H1 (cell line): ENCODE measurements around the gene SGMS2. TPM values are rescaled to one million over a fixed set of nuclear protein-coding genes. Genes with fewer than 3 reads are reported as not detected.

Experiments
- CTCF ChIA-PET: fragments of 300-600 bp; sonication (Branson Sonifier 250); formaldehyde crosslinking; loops from one replicate; lab custom pipeline; 2021; ENCODE audit not compliant: partially characterized antibody; lab: Charles Lee
- POLR2A ChIA-PET: fragments of 300-600 bp; sonication (Branson Sonifier 250); formaldehyde crosslinking; loops from one replicate; lab custom pipeline; 2021; ENCODE audit warnings: inconsistent platforms; ENCODE audit not compliant: partially characterized antibody; lab: Charles Lee
- DNase-seq, 2 experiments: peaks; one replicate each; pipeline versions ENCODE4 v3.0.0 to v3.0.0-alpha.2; 2010 to 2022; ENCODE audit warnings: low spot score in 2 of 2, low read depth in 1 of 2, mixed read lengths in 1 of 2
- FAIRE-seq: peaks from 2 replicates; lab custom pipeline; 2011; peaks lifted over from hg19 to GRCh38; lab: Jason Lieb, UNC
- H2AFZ ChIP-seq: 2 replicates; pipeline ENCODE4 v1.8.1; 2012; ENCODE audit warnings: low read length, inconsistent platforms
- H2AK5ac ChIP-seq: 2 replicates; pipeline ENCODE4 v1.6.1; 2013; ENCODE audit warnings: low read depth, low read length
- H2BK120ac ChIP-seq: replicated peaks from 2 replicates; pipeline ENCODE3; 2013; ENCODE audit warnings: low read depth, low read length, inconsistent platforms
- H2BK12ac ChIP-seq: 2 replicates; pipeline ENCODE4 v1.6.1; 2013; ENCODE audit warnings: low read depth, low read length
- H2BK15ac ChIP-seq: 2 replicates; pipeline ENCODE4 v1.6.1; 2013; ENCODE audit warnings: low read length
- H2BK20ac ChIP-seq: 2 replicates; pipeline ENCODE4 v1.6.1; 2013; ENCODE audit warnings: low read length
- H2BK5ac ChIP-seq: 2 replicates; pipeline ENCODE4 v1.6.1; 2013; ENCODE audit warnings: low read depth, low read length
- H3K14ac ChIP-seq: 2 replicates; pipeline ENCODE4 v1.6.1; 2013; ENCODE audit warnings: inconsistent platforms; ENCODE audit not compliant: insufficient read length
- H3K18ac ChIP-seq: 2 replicates; pipeline ENCODE4 v1.6.1; 2013; ENCODE audit warnings: low read length; ENCODE audit errors: extremely low read depth
- H3K23ac ChIP-seq: 2 replicates; pipeline ENCODE4 v1.6.1; 2013; ENCODE audit warnings: inconsistent platforms; ENCODE audit not compliant: insufficient read length
- H3K23me2 ChIP-seq: 2 replicates; pipeline ENCODE4 v1.6.1; 2013; ENCODE audit warnings: low read depth, low read length
- H3K27ac ChIP-seq: 2 replicates; pipeline ENCODE4 v1.6.1; 2011; ENCODE audit warnings: low read depth, low read length, inconsistent platforms
- H3K27me3 ChIP-seq, 4 experiments: replicated peaks in 1 of 4; 1 replicate in 1 of 4; 2 replicates in 3 of 4; pipeline versions ENCODE4 v1.6.1 to v1.8.1; 2011 to 2013; ENCODE audit warnings: low read length in 3 of 4, mild to moderate bottlenecking in 3 of 4, inconsistent platforms in 2 of 4, mixed read lengths in 2 of 4, moderate library complexity in 1 of 4; ENCODE audit not compliant: control insufficient read depth in 3 of 4, insufficient read depth in 3 of 4; ENCODE audit errors: extremely low read depth in 1 of 4
- H3K36me3 ChIP-seq, 4 experiments: 2 replicates each; pipeline versions ENCODE4 v1.6.1 to v1.8.1; 2011 to 2013; ENCODE audit warnings: mild to moderate bottlenecking in 4 of 4, low read length in 3 of 4, moderate library complexity in 2 of 4, control low read depth in 1 of 4, inconsistent platforms in 1 of 4; ENCODE audit not compliant: insufficient read depth in 4 of 4, control insufficient read depth in 2 of 4
- H3K4ac ChIP-seq: replicated peaks from 2 replicates; pipeline ENCODE3; 2013; ENCODE audit warnings: low read length, low read depth, mixed read lengths, inconsistent platforms; ENCODE audit not compliant: insufficient read length
- H3K4me1 ChIP-seq, 4 experiments: replicated peaks in 1 of 4; 1 replicate in 1 of 4; 2 replicates in 3 of 4; pipeline versions ENCODE4 v1.6.1 to v1.8.1; 2011 to 2013; ENCODE audit warnings: low read length in 3 of 4, inconsistent platforms in 2 of 4, mixed read lengths in 1 of 4; ENCODE audit not compliant: insufficient read depth in 4 of 4, control insufficient read depth in 3 of 4
- H3K4me2 ChIP-seq, 2 experiments: 2 replicates each; pipeline versions ENCODE4 v1.6.1 to v1.8.1; 2011 to 2013; ENCODE audit warnings: low read depth in 2 of 2, low read length in 2 of 2, control low read depth in 1 of 2, inconsistent platforms in 1 of 2, mild to moderate bottlenecking in 1 of 2; ENCODE audit not compliant: insufficient read depth in 1 of 2
- H3K4me3 ChIP-seq, 4 experiments: fragments of 200-600, 300-600 bp in 1 of 4; sonication (generic), shearing (Covaris generic), sonication (Bioruptor Twin) in 1 of 4; 2 replicates each; pipeline versions ENCODE4 v1.5.1 to v1.8.1; 2011 to 2016; ENCODE audit warnings: low read length in 4 of 4, low read depth in 3 of 4, control low read depth in 2 of 4, inconsistent platforms in 2 of 4, mild to moderate bottlenecking in 2 of 4, mixed read lengths in 1 of 4, moderate library complexity in 1 of 4; ENCODE audit not compliant: insufficient read depth in 2 of 4; ENCODE audit errors: extremely low read depth in 1 of 4
- H3K56ac ChIP-seq: replicated peaks from 2 replicates; pipeline ENCODE3; 2013; ENCODE audit warnings: low read depth, mild to moderate bottlenecking, mixed read lengths, low read length, inconsistent platforms; ENCODE audit not compliant: insufficient read length
- H3K79me1 ChIP-seq: 2 replicates; pipeline ENCODE4 v1.6.1; 2013; ENCODE audit warnings: low read depth, low read length, control low read depth
- H3K79me2 ChIP-seq, 2 experiments: 2 replicates each; pipeline versions ENCODE4 v1.6.1 to v1.8.1; 2012 to 2013; ENCODE audit warnings: low read length in 2 of 2, mild to moderate bottlenecking in 2 of 2, inconsistent platforms in 1 of 2; ENCODE audit not compliant: insufficient read depth in 2 of 2, control insufficient read depth in 1 of 2
- H3K9ac ChIP-seq, 4 experiments: replicated peaks in 1 of 4; 1 replicate in 1 of 4; 2 replicates in 3 of 4; pipeline versions ENCODE4 v1.6.1 to v1.8.1; 2011 to 2013; ENCODE audit warnings: low read depth in 3 of 4, low read length in 3 of 4, control low read depth in 2 of 4, mild to moderate bottlenecking in 2 of 4, moderate library complexity in 2 of 4, inconsistent platforms in 1 of 4; ENCODE audit errors: extremely low read depth in 1 of 4
- H3K9me3 ChIP-seq, 2 experiments: 2 replicates each; pipeline versions ENCODE4 v1.6.1 to v1.8.1; 2012 to 2013; ENCODE audit warnings: mild to moderate bottlenecking in 2 of 2, moderate library complexity in 2 of 2, control low read depth in 1 of 2, inconsistent platforms in 1 of 2, low read depth in 1 of 2, low read length in 1 of 2, mixed read lengths in 1 of 2; ENCODE audit not compliant: insufficient read depth in 2 of 2
- H4K20me1 ChIP-seq, 2 experiments: replicated peaks in 1 of 2; 2 replicates each; pipeline versions ENCODE3 to v1.8.1; 2011 to 2013; ENCODE audit warnings: inconsistent platforms in 2 of 2, low read length in 2 of 2, mild to moderate bottlenecking in 1 of 2; ENCODE audit not compliant: insufficient read depth in 2 of 2, control insufficient read depth in 1 of 2
- H4K5ac ChIP-seq: 2 replicates; pipeline ENCODE4 v1.6.1; 2013; ENCODE audit warnings: low read length, low read depth, mixed read lengths, inconsistent platforms; ENCODE audit not compliant: insufficient read length
- H4K8ac ChIP-seq: 2 replicates; pipeline ENCODE4 v1.8.0; 2013; ENCODE audit warnings: mild to moderate bottlenecking, moderate library complexity, low read length, inconsistent platforms; ENCODE audit not compliant: insufficient read depth; ENCODE audit errors: extremely low read depth
- H4K91ac ChIP-seq: replicated peaks from 2 replicates; pipeline ENCODE3; 2013; ENCODE audit warnings: low read length, mixed read lengths, inconsistent platforms; ENCODE audit not compliant: insufficient read length
- CREB1 ChIP-seq: IDR thresholded peaks from 2 replicates; pipeline ENCODE4 v1.6.1; 2012; ENCODE audit warnings: inconsistent platforms
- EGR1 ChIP-seq: IDR thresholded peaks from 2 replicates; pipeline ENCODE4 v1.6.1; 2011; ENCODE audit warnings: low read depth, low read length, borderline replicate concordance
- JUND ChIP-seq: IDR thresholded peaks from 2 replicates; pipeline ENCODE4 v1.6.1; 2011; ENCODE audit warnings: mild to moderate bottlenecking, improper control_type of control experiment, low read length
- KDM4A ChIP-seq: IDR thresholded peaks from one replicate; pipeline ENCODE4 v1.7.1; 2012; ENCODE audit warnings: low read depth, mild to moderate bottlenecking, moderate library complexity, low read length, inconsistent platforms; ENCODE audit not compliant: severe bottlenecking
- RNF2 ChIP-seq: fragments of 200-900, 300-1000 bp; sonication (generic); IDR thresholded peaks from 2 replicates; pipeline ENCODE4 v1.7.1; 2016; ENCODE audit warnings: borderline replicate concordance, low read depth, mild to moderate bottlenecking, antibody characterized with exemption, low read length; ENCODE audit not compliant: poor library complexity, severe bottlenecking; ENCODE audit errors: missing control alignments
- TAF1 ChIP-seq: IDR thresholded peaks from 2 replicates; pipeline ENCODE4 v1.6.1; 2011; ENCODE audit warnings: mild to moderate bottlenecking, low read depth, low read length
- TEAD4 ChIP-seq: IDR thresholded peaks from 2 replicates; pipeline ENCODE4 v1.6.1; 2012; ENCODE audit warnings: low read depth, low read length, inconsistent platforms, mixed read lengths
- WGBS, 2 experiments: shearing (Covaris generic) in 1 of 2; methylation state at CpG; one replicate each; pipeline versions ENCODE4 v1.1.6 to v1.1.7; 2013 to 2015; ENCODE audit warnings: low lambda C conversion rate in 2 of 2, mixed read lengths in 2 of 2, inconsistent platforms in 1 of 2, low coverage in 1 of 2, missing lambda C conversion rate in 1 of 2; ENCODE audit not compliant: insufficient replicate concordance in 2 of 2, insufficient coverage in 1 of 2, insufficient read length in 1 of 2; ENCODE audit errors: extremely low coverage in 1 of 2, missing lambda C conversion rate in 1 of 2; 5-methylcytosine and 5-hydroxymethylcytosine counted together
- long read RNA-seq, 2 experiments: library from RNA in 1 of 2; library from capped mRNA in 1 of 2; stranded (forward); transcript quantifications; one replicate each; pipeline ENCODE4 v2.0.0, GENCODE V29; 2021; ENCODE audit warnings: inconsistent platforms in 1 of 2
- polyA minus RNA-seq, 3 experiments: library from RNA; depleted of rRNA, polyadenylated mRNA; stranded (reverse); fragments of >200 nt; gene quantifications; 1 replicate in 2 of 3; 2 replicates in 1 of 3; pipeline ENCODE4 v1.2.3, GENCODE V29; 2011
- polyA plus RNA-seq, 7 experiments: library from polyadenylated mRNA; depleted of rRNA in 3 of 7; stranded (reverse) in 5 of 7; unstranded in 2 of 7; fragments of >200 nt in 5 of 7; fragments of 200-250 nt in 2 of 7; gene quantifications; 1 replicate in 5 of 7; 2 replicates in 1 of 7; 4 replicates in 1 of 7; pipeline versions ENCODE4 v1.2.1 to v1.2.3, GENCODE V29; 2011 to 2013; ENCODE audit warnings: missing spikeins in 2 of 7, mixed read lengths in 2 of 7
- total RNA-seq: library from RNA; stranded (reverse); fragmentation: NEBNext Ultra II Directional; extraction: Animal tissue kit (Norgen Biotek cat#: 25700); gene quantifications from 2 replicates; pipeline ENCODE4 v1.2.1, GENCODE V29; 2021
- TF ChIP-seq, protein P1 (sequence below): IDR thresholded peaks from 2 replicates; pipeline ENCODE4 v1.6.1; 2012; ENCODE audit warnings: inconsistent platforms

The SGMS2 gene
- 0.04 and 0.73 TPM in 2 replicates for total RNA-seq
- polyA plus RNA-seq (2011; rRNA removed): 0.85 and 1.3 TPM in 2 replicates
- 0.53 TPM for polyA plus RNA-seq (2011; cell fraction: cytosol; rRNA removed)
- 0.67 TPM for polyA plus RNA-seq (2011; cell fraction: nucleus; rRNA removed)
- 0.31 to 0.73 TPM (median 0.40 TPM) in 4 replicates for polyA plus RNA-seq (2012, experiment 1 of 2)
- not detected for polyA plus RNA-seq (2012, experiment 2 of 2)
- polyA plus RNA-seq (2013, experiment 1 of 2): 0.26 TPM
- 0.26 TPM for polyA plus RNA-seq (2013, experiment 2 of 2)
- 2.9 and 3.3 TPM in 2 replicates for polyA minus RNA-seq (2011; rRNA and poly(A)+ RNA removed)
- 1.2 TPM for polyA minus RNA-seq (2011; cell fraction: cytosol; rRNA and poly(A)+ RNA removed)
- 0.90 TPM for polyA minus RNA-seq (2011; cell fraction: nucleus; rRNA and poly(A)+ RNA removed)
- long read RNA-seq, experiment 1, full-length matches to known transcripts: 1 of 1 reads
- long read RNA-seq, experiment 1, partial matches to known transcripts: 0 of 1 reads
- long read RNA-seq, experiment 1, other reads (novel, unspliced or antisense): 0 of 1 reads
- long read RNA-seq, experiment 2: 0 reads

DNA sequence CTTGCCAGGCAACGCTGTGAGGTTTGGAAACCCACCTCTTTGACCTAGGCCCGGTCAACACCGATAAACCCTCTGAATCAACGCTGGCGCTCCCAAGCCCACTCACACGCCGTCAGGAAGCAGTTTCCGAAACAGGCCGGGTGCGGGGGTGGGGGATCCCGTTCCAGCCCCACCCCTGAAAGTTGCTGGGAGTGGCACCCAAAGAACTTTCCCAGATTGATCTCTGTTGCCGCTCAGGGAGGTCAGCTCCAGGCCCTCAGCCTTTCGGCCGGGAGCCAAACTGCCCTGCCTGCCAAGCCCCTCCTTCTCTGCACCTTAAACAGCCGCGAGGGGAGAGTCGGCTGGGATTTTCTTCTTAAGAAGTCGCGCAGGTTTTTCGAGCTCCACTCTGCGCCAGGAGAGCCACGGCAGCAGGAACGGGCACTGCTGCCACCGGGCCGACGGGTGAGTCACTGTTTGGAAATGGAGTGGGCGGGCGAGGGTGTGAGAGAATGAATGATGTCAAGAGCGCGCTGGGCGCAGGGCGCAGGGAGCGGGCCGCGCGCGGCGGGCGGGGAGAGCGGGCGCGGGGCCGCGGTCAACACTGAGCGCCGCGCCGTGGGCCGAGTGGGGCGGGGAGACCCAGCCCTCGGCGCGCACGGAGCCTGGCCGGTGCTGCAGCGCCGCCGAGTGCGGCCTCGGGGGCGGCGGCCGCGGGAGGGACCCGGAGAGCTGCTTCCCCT, at the start of gene SGMS2:
Gene SGMS2, plus strand, starts transcription at position 583 of the 722 bp plus-strand sequence. CDS start 70,622 bp downstream, outside the sequence.
- Histone ChIP-seq H4K20me1 (peaks cover 0 to 5% of the 10 kb centered on the region in 2 experiments), H3K4me3 (peak within 1 kb of the TSS; percentile 46 to 77 (median 51)), H3K56ac (peak within 1 kb of the TSS; percentile 5), H3K27ac (no peak within 1 kb of the TSS), H2AK5ac (peak within 1 kb of the TSS; percentile 83; the same call in 1 of the 2 replicates), H2BK120ac (no peak within 1 kb of the TSS), H2BK5ac (no peak within 1 kb of the TSS), H2BK20ac (no peak within 1 kb of the TSS), H4K5ac (no peak within 1 kb of the TSS), H3K27me3 (peaks cover 42 to 83% (median 78%) of the 10 kb centered on the region in 4 experiments), H3K9me3 (no peaks in the 10 kb centered on the region), H3K79me1 (no peaks in the 10 kb centered on the region), H3K9ac (peak within 1 kb of the TSS in 2 of 4 experiments; percentile 7 to 26; a peak in 3 of 7 replicates), H2AFZ (no peak within 1 kb of the TSS), H3K23ac (no peak within 1 kb of the TSS), H3K79me2 (no peaks in the 10 kb centered on the region), H3K4me1 (peaks cover 0 to 4% (median 2%) of the 10 kb centered on the region in 4 experiments; a peak in 6 of 7 replicates), H3K4ac (no peak within 1 kb of the TSS), H4K8ac (peak within 1 kb of the TSS; percentile 16; the same call in 1 of the 2 replicates), H2BK12ac (peak within 1 kb of the TSS; percentile 75; the same call in 1 of the 2 replicates), H2BK15ac (no peak within 1 kb of the TSS), H4K91ac (no peak within 1 kb of the TSS), H3K23me2 (peaks cover 11% of the 10 kb centered on the region), H3K18ac (peak within 1 kb of the TSS; percentile 48), H3K36me3 (no peaks in the 10 kb centered on the region), H3K4me2 (peak within 1 kb of the TSS; percentile 83 to 99), H3K14ac (no peak within 1 kb of the TSS)
- WGBS, 2 experiments: 2% methylated on average over 50 of the region's 65 CpGs; no CpG with 5 or more reads in 1 of the 2 experiments
- no peak for FAIRE-seq
- ChIA-PET CTCF (interaction anchor here (1.6 to 2.5 kb wide), 3 partner anchors 14 to 88 kb away, joined by 4 to 9 read pairs (median 8); no protein-coding TSS in a partner anchor), POLR2A (interaction anchor here (1.0 kb wide), 1 partner anchor 8 kb away, joined by 4 read pairs; no protein-coding TSS in a partner anchor)
- DNase-seq: peak in 1 of 2 experiments; percentile 64
- no peak for TF ChIP-seq TEAD4
- peak; percentile 71; the same call in 1 of the 2 replicates for TF ChIP-seq EGR1
- TF ChIP-seq, protein P1, sequence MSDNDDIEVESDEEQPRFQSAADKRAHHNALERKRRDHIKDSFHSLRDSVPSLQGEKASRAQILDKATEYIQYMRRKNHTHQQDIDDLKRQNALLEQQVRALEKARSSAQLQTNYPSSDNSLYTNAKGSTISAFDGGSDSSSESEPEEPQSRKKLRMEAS: peak; percentile 13; the same call in 1 of the 2 replicates
- TF ChIP-seq KDM4A: peak; percentile 54
- TF ChIP-seq RNF2: peak; percentile 10
- 0 out of 2 replicates have a peak, but pooled peaks have one; percentile 27 for TF ChIP-seq JUND
- 0 out of 2 replicates have a peak, but pooled peaks have one; percentile 20 for TF ChIP-seq TAF1
- peak; percentile 39; the same call in 1 of the 2 replicates for TF ChIP-seq CREB1
